H4 (cell line): ENCODE measurements around the gene RNF186. TPM values are rescaled to one million over a fixed set of nuclear protein-coding genes. Genes with fewer than 3 reads are reported as not detected.
A peak's percentile ranks its signal among the peaks of the same experiment; 100 is the strongest.
"Not testable (repeated sequence)": the region's sequence is repeated elsewhere in the genome, so short reads cannot be mapped to it uniquely, and the experiment has no call there.

Experiments
- DNase-seq: peaks from one replicate; pipeline ENCODE4 v3.0.0-alpha.2; 2015; ENCODE audit warnings: low spot score
- total RNA-seq: library from RNA; depleted of rRNA; stranded (reverse); fragments of >200 nt; shearing (Covaris generic); gene quantifications from 2 replicates; pipeline ENCODE4 v1.2.3, GENCODE V29; 2014; rRNA removed

Gene RNF186, protein sequence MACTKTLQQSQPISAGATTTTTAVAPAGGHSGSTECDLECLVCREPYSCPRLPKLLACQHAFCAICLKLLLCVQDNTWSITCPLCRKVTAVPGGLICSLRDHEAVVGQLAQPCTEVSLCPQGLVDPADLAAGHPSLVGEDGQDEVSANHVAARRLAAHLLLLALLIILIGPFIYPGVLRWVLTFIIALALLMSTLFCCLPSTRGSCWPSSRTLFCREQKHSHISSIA
- total RNA-seq: not detected in 2 replicates

DNA sequence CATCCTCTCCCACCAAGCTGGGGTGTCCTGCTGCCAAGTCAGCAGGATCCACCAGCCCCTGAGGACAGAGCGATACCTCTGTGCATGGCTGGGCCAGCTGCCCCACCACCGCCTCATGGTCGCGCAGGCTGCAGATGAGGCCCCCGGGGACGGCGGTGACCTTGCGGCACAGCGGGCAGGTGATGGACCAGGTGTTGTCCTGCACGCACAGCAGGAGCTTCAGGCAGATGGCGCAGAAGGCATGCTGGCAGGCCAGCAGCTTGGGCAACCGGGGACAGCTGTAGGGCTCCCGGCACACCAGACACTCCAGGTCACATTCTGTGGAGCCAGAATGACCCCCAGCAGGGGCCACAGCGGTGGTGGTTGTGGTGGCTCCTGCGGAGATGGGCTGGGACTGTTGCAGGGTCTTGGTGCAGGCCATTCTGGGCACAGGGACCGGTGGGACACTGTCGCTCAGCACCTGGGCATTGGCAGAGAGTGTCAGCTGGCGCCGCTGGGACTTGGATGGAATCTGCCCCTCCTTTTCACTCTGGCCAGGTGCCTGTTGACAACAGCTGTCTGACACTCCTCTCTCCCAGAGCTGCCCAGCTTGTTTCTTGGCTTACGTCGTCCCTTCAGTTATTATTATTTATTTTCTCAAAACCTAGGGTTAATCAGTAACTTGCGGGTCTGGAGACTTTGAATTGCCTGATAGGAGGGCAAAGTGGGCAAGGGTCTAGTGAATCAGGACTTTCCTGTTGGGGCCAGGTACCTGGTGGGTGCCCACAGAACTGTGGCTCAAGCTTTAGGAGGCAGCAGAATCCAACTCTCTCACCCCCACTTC lies at the start of gene RNF186:
TSS of gene RNF186 (minus strand) at position 603 of the 823 bp plus-strand sequence. CDS start at position 421, 182 bp downstream.
- no peak for DNase-seq

- DNase-seq: no peak
These were observed 49.6 kb upstream of the RNF186 start for GRCh38 chr1:19864570-19865160.

DNA sequence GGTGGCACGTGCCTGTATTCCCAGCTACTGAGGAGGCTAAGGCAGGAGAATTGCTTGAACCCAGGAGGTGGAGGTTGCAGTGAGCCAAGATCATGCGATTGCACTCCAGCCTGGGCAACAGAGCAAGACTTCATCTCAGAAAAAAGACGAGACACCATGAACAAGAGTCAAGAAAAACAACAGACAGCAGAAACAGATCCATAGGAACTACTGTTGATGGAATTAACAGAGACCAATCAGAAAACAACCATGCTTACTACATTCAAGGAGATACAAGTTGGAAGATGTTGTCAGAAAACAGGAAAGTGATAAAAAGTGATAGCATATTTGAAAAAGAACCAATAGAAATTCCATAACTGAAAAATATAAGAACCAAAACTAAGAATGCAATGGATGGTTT lies 47.9 kb upstream of the RNF186 start:
- DNase-seq: no peak

DNA sequence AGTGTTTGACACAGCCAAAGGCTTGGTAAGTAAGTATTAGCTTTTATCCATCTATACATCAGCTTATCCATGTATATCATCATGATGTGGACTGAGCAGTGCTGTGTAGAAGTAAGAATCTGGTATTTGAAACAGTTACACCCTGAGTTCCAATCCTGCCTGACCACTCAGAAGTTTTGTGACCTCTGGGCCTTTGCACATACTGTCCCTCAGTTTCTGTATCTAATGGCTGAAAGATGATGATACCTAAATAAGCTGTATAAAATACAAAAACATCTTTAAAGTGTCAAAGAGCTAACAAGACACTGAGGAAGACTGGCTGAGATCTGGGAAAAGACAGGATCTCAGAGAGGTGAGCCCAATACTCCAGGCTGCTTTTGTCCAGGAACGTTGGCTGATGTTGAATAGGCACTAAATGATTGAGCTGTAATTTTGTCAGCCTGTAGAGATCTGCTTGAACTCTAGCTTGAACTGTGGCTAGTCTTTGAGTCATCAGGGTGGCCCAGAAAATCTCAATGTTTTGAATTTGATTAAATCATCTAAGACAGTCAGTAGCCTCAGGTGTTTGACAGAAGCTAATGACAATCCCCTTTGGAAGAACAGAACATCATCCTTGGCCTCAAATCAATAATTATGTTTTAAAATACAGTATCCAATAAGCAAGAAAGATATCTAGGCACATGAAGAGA lies 46.9 kb upstream of the RNF186 start:
- DNase-seq: no peak

GRCh38 chr1:19861034-19861433 lies 46.0 kb upstream of the RNF186 start:
- no peak for DNase-seq

DNA sequence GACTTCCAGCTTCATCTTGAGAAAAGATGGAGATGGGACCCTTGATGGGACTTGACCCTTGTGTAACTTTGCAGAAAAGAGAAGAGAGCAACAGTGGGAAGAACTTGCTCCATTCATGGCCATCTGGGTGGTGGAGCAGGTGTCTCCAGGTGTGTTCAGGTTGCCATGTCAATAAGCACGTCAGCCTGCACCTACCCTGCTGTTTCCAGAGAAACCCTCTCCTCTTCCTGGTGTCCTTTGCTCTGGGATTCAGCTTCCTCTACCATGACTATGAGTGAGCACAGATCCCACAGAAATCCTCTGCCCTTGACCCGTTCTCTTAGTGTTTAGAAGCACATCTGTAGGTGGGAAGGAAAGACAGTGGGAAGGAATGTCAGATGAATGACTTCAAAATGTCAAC lies 45.3 kb upstream of the RNF186 start:
- DNase-seq: no peak

DNA sequence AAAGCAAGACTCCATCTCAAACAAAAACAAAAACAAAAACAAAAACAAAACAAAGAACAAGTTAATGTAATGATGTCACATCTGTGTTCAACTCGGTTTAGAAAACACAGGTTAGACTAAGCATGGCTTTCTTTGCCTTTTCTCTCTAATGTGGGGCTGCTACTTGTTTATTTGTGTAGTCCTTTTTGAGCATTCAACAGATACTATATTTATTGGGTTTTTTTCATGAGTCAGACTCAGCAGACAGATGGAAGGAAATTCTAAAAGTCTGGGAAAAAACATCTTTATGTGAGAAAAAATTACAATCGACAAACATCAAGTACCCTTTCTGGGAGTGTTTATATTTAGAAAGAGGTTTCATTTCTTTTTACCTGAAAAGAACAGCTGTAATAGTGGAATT lies 44.8 kb upstream of the RNF186 start:
- DNase-seq: no peak

- DNase-seq: no peak
These were observed 43.8 kb upstream of the RNF186 start for GRCh38 chr1:19858893-19859292.

DNA sequence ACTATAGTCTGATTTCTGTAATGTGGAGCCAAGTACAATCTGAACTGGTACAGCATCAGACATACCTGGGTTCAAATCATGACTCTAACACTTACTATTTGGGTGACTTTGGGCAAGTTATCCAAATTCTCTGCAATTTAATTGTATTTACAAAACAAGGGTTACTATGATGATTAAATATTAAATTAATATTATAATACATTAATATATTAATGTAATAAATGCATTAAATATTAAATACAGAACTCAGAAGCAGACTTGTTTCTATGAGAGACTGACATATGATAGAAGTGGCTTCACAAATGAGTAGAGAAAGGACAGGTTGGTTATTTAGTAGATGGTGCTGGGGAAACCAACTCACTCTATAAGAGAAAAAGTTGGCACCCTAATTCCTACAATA lies 39.8 kb upstream of the RNF186 start:
- DNase-seq: no peak

DNA sequence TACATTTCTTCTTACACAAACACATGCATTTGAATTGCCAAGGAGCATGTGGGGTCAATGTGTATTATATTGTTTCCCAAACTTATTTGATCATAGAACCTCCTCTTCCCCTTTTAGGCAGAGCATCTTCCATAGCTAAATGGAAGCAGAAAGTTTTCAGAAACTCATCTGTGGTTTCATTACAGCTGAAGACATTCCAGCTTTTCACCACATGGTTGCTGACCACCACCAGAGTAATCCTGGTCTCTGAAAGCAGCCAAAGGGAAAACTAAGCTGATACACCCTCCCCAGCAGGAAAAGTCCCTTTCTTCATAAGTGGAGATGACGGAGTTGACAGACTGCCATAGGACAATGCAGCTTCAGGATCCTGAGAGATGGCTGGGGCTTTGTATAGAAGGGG lies 37.0 kb upstream of the RNF186 start:
- DNase-seq: no peak

- no peak for DNase-seq
These were observed 35.1 kb upstream of the RNF186 start for GRCh38 chr1:19850214-19850613.

GRCh38 chr1:19849307-19849706 lies 34.2 kb upstream of the RNF186 start:
- not testable (repeated sequence) for DNase-seq

DNA sequence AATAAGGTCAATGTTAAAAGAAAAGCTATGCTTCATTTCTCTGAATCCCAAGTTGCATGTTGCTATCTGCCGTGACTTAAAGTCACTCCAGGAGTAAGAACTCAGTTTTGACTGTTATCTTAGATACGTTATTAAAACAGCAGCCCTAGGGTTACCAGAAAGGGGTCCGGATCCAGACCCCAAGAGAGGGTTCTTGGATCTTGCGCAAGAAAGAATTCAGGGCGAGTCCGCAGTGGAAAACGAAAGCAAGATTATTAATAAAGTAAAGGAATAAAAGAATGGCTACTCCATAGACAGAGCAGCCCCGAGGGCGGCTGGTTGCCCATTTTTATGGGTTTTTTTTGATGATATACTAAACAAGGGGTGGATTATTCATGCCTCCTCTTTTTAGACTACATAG lies 32.3 kb upstream of the RNF186 start:
- DNase-seq: not testable (repeated sequence)

GRCh38 chr1:19846338-19846737 lies 31.3 kb upstream of the RNF186 start:
- no peak for DNase-seq

DNA sequence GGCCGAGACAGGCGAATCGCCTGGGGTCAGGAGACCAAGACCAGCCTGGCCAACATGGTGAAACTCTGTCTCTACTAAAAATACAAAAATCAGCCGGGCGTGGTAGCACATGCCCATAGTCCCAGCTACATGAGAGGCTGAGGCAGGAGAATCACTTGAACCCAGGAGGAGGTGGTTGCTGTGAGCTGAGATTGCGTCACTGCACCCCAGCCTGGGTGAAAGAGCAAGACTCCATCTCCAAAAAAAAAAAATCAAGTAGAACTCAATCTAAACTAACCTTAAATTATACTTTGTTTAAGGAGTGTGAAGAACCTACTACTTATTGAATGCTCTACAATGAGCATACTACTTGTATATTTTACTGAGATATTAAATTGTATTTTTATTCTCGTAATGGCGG lies 30.5 kb upstream of the RNF186 start:
- no peak for DNase-seq

GRCh38 chr1:19844731-19845495 lies 29.8 kb upstream of the RNF186 start:
- DNase-seq: no peak

DNA sequence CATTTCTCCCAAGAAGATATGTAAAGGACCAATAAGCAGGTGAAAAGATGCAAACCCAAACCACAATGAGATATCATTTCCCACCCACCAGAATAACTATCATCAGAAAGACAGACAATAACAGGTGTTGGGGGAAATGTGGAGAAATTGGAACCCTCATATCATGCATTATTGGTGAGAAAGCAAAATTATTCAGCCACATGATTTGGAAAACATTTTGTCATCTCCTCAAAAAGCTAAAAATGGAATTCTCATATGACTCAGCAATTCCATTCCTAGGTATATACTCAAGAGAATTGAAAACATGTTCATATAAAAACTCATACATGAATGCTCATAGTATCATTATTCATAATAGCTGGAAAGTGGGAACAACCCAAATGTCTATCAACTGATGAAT lies 25.1 kb upstream of the RNF186 start:
- DNase-seq: no peak

GRCh38 chr1:19837866-19838265 lies 22.8 kb upstream of the RNF186 start:
- no peak for DNase-seq

DNA sequence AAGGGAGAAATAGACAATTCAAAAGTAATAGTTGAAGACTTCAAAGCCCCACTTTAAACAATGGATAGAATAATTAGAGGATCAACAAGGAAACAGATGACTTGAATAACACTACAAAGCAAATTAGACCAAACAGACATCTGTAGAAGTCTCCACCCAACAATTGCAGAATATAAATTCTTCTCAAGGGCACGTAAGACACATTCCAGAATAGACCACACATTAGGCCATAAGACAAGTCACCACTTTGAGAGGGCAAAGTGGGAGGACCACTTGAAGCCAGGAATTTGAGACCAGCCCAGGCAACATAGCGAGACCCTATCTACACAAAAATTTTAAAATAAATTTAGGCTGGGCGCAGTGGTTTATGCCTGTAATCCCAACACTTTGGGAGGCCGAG lies 20.5 kb upstream of the RNF186 start:
- no peak for DNase-seq

- DNase-seq: no peak
These were observed 16.4 kb upstream of the RNF186 start for GRCh38 chr1:19831441-19831840.

DNA sequence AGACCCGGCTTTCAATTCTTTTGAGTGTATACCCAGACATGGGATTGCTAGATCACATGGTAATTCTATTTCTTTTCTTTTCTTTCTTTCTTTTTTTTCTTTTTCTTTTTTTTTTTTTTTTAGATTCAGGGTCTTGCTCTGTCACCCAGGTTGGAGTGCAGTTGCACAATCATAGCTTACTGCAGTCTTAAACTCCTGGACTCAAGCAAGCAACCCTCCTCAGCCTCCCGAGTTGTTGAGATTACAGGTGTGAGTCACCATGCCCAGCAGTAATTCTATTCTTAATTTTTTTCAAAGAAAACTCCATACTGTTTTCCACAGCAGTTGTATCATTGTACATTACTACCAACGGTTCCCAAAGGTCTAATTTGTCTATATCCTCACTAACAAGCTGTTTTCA lies 13.5 kb upstream of the RNF186 start:
- DNase-seq: peak; percentile 25

GRCh38 chr1:19825298-19825697 lies 10.2 kb upstream of the RNF186 start:
- DNase-seq: peak; percentile 20
